ENCODE results near the gene ATP8A2.

DNA sequence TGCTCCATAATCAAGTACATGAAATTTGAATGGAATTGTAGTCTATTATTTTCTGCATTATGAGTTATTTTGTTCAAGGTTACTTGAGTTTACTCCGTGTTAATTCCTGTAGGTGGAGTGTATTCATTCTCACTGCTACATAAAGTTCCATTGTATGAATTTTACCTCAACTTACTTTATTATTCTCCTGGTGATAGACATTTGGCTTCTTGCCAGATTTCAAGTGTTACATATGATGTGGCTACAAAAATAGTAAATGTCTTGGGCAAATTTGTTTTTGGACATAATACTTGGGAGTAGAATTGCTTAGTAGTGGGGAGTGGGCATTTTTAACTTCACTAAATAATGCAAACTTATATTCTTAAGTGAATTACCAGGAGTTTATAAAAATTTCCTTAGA lies 351.1 kb downstream of the ATP8A2 start:
- TF ChIP-seq SIN3A (IDR thresholded peaks at IDR 0.05; ENCODE audit: borderline replicate concordance, insufficient read depth, low read length) = no peak
- no peak for TF ChIP-seq TAF1 (IDR thresholded peaks at IDR 0.05; ENCODE audit: borderline replicate concordance, insufficient read depth, low read length)
- TF ChIP-seq, protein P1, sequence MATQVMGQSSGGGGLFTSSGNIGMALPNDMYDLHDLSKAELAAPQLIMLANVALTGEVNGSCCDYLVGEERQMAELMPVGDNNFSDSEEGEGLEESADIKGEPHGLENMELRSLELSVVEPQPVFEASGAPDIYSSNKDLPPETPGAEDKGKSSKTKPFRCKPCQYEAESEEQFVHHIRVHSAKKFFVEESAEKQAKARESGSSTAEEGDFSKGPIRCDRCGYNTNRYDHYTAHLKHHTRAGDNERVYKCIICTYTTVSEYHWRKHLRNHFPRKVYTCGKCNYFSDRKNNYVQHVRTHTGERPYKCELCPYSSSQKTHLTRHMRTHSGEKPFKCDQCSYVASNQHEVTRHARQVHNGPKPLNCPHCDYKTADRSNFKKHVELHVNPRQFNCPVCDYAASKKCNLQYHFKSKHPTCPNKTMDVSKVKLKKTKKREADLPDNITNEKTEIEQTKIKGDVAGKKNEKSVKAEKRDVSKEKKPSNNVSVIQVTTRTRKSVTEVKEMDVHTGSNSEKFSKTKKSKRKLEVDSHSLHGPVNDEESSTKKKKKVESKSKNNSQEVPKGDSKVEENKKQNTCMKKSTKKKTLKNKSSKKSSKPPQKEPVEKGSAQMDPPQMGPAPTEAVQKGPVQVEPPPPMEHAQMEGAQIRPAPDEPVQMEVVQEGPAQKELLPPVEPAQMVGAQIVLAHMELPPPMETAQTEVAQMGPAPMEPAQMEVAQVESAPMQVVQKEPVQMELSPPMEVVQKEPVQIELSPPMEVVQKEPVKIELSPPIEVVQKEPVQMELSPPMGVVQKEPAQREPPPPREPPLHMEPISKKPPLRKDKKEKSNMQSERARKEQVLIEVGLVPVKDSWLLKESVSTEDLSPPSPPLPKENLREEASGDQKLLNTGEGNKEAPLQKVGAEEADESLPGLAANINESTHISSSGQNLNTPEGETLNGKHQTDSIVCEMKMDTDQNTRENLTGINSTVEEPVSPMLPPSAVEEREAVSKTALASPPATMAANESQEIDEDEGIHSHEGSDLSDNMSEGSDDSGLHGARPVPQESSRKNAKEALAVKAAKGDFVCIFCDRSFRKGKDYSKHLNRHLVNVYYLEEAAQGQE (IDR thresholded peaks at IDR 0.05; ENCODE audit: insufficient read depth in 1 of 2, low read depth in 2 of 2, low read length in 2 of 2) = no peak

Data from PFSK-1 (cell line).